Astrocyte of the spinal cord (primary cell): ENCODE data around the gene SPON2.

Experiments used
- DNase-seq: peaks from one replicate; pipeline ENCODE4 v3.0.0; 2011; ENCODE audit warnings: low read depth, low spot score
- H3K4me3 ChIP-seq: 2 replicates; pipeline ENCODE4 v1.5.1; 2011; ENCODE audit warnings: low read depth, mild to moderate bottlenecking, low read length, moderate library complexity
- CTCF ChIP-seq: IDR thresholded peaks from 2 replicates; pipeline ENCODE4 v1.5.1; 2012; ENCODE audit warnings: low read depth, mild to moderate bottlenecking, low read length, inconsistent platforms
- in situ Hi-C: cut with HindIII; loops from 2 replicates; pipeline ENCODE4 v1.10.0; 2017; ENCODE audit warnings: low sequenced_read_pairs

SPON2 gene

GRCh38 chr4:1156069-1156468 is 16.3 kb downstream of the SPON2 start:
- in situ Hi-C loops, result no loop called here
- no peak for DNase-seq
- H3K4me3 ChIP-seq, result no peak overlapping the region
- no peak for TF ChIP-seq CTCF

- no peak overlapping the region for H3K4me3 ChIP-seq
- in situ Hi-C loops, result no loop called here
- no peak for TF ChIP-seq CTCF
- DNase-seq, result no peak
Measured at GRCh38 chr4:1155314-1155713, 17.1 kb downstream of the SPON2 start.

DNA sequence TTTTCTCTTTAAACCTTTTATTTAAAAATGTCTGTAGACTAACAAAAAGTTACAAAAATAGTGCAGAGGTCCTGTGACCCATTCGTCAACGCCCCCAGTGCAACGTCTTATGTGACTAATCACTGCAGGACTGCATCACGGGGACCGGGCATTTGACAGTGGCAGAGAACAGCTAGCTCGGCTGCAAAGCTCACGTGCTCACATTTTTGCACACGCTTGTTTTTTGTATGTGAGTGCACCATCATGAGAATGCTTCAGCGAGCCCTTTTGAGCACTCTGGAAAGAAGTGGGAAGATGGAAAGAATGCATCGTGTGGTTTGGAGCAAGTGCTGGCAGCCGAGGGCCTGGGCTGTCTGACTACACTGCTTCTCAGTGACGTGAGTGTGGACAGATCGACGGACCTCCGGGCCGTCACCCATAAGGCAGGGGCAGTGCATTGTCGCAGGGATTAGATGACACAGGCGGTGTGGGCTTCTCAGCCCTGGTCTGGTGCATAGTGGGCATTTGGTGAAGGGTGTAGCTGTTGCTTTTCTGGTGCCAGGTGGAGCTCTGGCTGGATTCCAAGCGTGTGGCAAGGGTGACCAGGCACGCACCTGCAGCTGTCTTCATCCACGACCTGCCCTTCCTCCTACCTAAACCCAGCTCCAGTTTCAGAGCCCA is 17.7 kb downstream of the SPON2 start:
- in situ Hi-C loops, result no loop called here
- no peak for TF ChIP-seq CTCF
- H3K4me3 ChIP-seq, result no peak overlapping the region
- DNase-seq, result no peak

- DNase-seq, result no peak
- in situ Hi-C loops, result no loop called here
- no peak overlapping the region for H3K4me3 ChIP-seq
- no peak for TF ChIP-seq CTCF
Measured at GRCh38 chr4:1154126-1154522, 18.3 kb downstream of the SPON2 start.

DNA sequence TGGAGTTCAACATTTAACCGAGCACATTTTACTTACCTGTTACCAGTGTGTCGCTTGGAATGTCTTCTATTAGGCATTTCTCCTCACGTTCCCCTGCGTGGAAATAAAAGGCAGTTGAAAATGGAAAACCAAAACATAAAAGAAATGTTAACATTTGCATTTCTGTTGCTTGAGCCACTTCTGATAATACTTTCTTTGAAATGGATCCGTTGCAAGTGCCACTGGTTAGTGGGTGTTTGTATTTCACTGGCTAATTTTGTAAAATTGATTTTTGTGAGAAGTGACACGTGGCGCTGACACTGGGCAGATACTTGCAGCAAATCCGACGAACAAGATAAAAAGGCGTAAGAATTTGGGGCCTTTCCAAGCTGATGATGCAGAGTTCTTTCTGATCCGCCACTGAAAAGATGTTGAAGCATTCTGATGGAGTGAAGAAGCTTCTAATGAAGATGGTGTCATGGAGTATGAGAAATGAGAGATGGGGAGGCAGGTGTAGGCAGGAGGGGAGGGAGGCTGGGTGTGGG is 18.8 kb downstream of the SPON2 start:
- no peak overlapping the region for H3K4me3 ChIP-seq
- in situ Hi-C loops, result no loop called here
- no peak for DNase-seq
- no peak for TF ChIP-seq CTCF

- in situ Hi-C loops, result no loop called here
- no peak overlapping the region for H3K4me3 ChIP-seq
- TF ChIP-seq CTCF, result no peak
- DNase-seq, result no peak
Measured at GRCh38 chr4:1152290-1152689, 20.1 kb downstream of the SPON2 start.

DNA sequence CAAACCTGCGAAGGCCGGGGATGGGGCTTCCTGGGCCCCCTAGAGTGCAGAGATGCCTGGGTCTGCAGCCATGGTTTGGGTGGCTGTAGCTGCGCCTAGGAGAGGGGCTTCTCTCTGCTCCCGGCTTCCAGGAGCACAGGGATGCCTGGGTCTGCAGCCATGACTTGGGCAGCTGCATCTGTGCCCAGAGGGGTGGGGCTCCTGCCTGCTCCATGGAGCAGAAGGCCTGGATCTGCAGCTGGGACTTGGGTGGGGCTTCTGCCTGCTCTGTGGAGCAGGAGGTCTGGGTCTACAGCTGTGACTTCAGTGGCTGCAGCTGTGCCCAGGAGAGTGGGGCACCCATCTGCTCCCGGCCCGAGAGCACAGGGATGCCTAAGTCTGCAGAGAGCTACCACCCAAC is 20.8 kb downstream of the SPON2 start:
- H3K4me3 ChIP-seq, result no peak overlapping the region
- in situ Hi-C loops, result no loop called here
- no peak for TF ChIP-seq CTCF
- no peak for DNase-seq
